ENCODE results near the gene CACNA1E.

- TF ChIP-seq CTCF (IDR thresholded peaks at IDR 0.05) (no peak), EZH2 (IDR thresholded peaks at IDR 0.05; ENCODE audit: borderline replicate concordance, insufficient read depth, low read depth, low read length, poor library complexity, severe bottlenecking) (no peak)
These were observed 292.7 kb downstream of the CACNA1E start for GRCh38 chr1:181776044-181776443.
